ENCODE results near the gene PM20D1.
"Not testable (repeated sequence)": the region's sequence is repeated elsewhere in the genome, so short reads cannot be mapped to it uniquely, and the experiment has no call there.

DNA sequence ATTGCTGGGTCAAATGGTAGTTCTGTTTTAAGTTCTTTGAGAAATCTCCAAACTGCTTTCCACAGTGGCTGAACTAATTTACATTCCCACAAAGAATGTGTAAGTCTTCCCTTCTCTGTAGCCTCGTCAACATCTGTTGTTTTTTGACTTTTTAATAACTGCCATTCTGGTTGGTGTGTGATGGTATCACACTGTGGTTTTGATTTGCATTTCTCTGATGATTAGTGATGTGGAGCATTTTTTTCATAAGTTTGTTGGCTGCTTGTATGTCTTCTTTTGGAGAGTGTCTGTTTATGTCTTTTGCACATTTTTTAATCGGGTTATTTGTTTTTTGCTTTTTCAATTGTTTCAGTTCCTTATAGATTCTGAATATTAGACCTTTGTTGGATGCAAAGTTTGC lies 26.7 kb downstream of the PM20D1 start:
- TF ChIP-seq, protein P1, sequence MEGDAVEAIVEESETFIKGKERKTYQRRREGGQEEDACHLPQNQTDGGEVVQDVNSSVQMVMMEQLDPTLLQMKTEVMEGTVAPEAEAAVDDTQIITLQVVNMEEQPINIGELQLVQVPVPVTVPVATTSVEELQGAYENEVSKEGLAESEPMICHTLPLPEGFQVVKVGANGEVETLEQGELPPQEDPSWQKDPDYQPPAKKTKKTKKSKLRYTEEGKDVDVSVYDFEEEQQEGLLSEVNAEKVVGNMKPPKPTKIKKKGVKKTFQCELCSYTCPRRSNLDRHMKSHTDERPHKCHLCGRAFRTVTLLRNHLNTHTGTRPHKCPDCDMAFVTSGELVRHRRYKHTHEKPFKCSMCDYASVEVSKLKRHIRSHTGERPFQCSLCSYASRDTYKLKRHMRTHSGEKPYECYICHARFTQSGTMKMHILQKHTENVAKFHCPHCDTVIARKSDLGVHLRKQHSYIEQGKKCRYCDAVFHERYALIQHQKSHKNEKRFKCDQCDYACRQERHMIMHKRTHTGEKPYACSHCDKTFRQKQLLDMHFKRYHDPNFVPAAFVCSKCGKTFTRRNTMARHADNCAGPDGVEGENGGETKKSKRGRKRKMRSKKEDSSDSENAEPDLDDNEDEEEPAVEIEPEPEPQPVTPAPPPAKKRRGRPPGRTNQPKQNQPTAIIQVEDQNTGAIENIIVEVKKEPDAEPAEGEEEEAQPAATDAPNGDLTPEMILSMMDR (IDR thresholded peaks at IDR 0.05), result not testable (repeated sequence)
- TF ChIP-seq, protein P2, sequence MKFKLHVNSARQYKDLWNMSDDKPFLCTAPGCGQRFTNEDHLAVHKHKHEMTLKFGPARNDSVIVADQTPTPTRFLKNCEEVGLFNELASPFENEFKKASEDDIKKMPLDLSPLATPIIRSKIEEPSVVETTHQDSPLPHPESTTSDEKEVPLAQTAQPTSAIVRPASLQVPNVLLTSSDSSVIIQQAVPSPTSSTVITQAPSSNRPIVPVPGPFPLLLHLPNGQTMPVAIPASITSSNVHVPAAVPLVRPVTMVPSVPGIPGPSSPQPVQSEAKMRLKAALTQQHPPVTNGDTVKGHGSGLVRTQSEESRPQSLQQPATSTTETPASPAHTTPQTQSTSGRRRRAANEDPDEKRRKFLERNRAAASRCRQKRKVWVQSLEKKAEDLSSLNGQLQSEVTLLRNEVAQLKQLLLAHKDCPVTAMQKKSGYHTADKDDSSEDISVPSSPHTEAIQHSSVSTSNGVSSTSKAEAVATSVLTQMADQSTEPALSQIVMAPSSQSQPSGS (CRISPR knock-in tag; IDR thresholded peaks at IDR 0.05; ENCODE audit: borderline replicate concordance, low read depth), result not testable (repeated sequence)
- not testable (repeated sequence) for TF ChIP-seq CREB1 (CRISPR knock-in tag; IDR thresholded peaks at IDR 0.05); CBFB (CRISPR knock-in tag; IDR thresholded peaks at IDR 0.05; ENCODE audit: low read depth); ELF4 (CRISPR knock-in tag; IDR thresholded peaks at IDR 0.05; ENCODE audit: low read depth); NFATC4 (CRISPR knock-in tag; IDR thresholded peaks at IDR 0.05)
- TF ChIP-seq, protein P3, sequence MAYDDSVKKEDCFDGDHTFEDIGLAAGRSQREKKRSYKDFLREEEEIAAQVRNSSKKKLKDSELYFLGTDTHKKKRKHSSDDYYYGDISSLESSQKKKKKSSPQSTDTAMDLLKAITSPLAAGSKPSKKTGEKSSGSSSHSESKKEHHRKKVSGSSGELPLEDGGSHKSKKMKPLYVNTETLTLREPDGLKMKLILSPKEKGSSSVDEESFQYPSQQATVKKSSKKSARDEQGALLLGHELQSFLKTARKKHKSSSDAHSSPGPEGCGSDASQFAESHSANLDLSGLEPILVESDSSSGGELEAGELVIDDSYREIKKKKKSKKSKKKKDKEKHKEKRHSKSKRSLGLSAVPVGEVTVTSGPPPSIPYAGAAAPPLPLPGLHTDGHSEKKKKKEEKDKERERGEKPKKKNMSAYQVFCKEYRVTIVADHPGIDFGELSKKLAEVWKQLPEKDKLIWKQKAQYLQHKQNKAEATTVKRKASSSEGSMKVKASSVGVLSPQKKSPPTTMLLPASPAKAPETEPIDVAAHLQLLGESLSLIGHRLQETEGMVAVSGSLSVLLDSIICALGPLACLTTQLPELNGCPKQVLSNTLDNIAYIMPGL (CRISPR knock-in tag; IDR thresholded peaks at IDR 0.05), result not testable (repeated sequence)
- TF ChIP-seq, protein P4, sequence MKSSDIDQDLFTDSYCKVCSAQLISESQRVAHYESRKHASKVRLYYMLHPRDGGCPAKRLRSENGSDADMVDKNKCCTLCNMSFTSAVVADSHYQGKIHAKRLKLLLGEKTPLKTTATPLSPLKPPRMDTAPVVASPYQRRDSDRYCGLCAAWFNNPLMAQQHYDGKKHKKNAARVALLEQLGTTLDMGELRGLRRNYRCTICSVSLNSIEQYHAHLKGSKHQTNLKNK (CRISPR knock-in tag; IDR thresholded peaks at IDR 0.05), result not testable (repeated sequence)
- TF ChIP-seq, protein P5, sequence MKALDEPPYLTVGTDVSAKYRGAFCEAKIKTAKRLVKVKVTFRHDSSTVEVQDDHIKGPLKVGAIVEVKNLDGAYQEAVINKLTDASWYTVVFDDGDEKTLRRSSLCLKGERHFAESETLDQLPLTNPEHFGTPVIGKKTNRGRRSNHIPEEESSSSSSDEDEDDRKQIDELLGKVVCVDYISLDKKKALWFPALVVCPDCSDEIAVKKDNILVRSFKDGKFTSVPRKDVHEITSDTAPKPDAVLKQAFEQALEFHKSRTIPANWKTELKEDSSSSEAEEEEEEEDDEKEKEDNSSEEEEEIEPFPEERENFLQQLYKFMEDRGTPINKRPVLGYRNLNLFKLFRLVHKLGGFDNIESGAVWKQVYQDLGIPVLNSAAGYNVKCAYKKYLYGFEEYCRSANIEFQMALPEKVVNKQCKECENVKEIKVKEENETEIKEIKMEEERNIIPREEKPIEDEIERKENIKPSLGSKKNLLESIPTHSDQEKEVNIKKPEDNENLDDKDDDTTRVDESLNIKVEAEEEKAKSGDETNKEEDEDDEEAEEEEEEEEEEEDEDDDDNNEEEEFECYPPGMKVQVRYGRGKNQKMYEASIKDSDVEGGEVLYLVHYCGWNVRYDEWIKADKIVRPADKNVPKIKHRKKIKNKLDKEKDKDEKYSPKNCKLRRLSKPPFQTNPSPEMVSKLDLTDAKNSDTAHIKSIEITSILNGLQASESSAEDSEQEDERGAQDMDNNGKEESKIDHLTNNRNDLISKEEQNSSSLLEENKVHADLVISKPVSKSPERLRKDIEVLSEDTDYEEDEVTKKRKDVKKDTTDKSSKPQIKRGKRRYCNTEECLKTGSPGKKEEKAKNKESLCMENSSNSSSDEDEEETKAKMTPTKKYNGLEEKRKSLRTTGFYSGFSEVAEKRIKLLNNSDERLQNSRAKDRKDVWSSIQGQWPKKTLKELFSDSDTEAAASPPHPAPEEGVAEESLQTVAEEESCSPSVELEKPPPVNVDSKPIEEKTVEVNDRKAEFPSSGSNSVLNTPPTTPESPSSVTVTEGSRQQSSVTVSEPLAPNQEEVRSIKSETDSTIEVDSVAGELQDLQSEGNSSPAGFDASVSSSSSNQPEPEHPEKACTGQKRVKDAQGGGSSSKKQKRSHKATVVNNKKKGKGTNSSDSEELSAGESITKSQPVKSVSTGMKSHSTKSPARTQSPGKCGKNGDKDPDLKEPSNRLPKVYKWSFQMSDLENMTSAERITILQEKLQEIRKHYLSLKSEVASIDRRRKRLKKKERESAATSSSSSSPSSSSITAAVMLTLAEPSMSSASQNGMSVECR (CRISPR knock-in tag; IDR thresholded peaks at IDR 0.05; ENCODE audit: borderline replicate concordance), result not testable (repeated sequence)
- TF ChIP-seq, protein P6, sequence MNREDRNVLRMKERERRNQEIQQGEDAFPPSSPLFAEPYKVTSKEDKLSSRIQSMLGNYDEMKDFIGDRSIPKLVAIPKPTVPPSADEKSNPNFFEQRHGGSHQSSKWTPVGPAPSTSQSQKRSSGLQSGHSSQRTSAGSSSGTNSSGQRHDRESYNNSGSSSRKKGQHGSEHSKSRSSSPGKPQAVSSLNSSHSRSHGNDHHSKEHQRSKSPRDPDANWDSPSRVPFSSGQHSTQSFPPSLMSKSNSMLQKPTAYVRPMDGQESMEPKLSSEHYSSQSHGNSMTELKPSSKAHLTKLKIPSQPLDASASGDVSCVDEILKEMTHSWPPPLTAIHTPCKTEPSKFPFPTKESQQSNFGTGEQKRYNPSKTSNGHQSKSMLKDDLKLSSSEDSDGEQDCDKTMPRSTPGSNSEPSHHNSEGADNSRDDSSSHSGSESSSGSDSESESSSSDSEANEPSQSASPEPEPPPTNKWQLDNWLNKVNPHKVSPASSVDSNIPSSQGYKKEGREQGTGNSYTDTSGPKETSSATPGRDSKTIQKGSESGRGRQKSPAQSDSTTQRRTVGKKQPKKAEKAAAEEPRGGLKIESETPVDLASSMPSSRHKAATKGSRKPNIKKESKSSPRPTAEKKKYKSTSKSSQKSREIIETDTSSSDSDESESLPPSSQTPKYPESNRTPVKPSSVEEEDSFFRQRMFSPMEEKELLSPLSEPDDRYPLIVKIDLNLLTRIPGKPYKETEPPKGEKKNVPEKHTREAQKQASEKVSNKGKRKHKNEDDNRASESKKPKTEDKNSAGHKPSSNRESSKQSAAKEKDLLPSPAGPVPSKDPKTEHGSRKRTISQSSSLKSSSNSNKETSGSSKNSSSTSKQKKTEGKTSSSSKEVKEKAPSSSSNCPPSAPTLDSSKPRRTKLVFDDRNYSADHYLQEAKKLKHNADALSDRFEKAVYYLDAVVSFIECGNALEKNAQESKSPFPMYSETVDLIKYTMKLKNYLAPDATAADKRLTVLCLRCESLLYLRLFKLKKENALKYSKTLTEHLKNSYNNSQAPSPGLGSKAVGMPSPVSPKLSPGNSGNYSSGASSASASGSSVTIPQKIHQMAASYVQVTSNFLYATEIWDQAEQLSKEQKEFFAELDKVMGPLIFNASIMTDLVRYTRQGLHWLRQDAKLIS (CRISPR knock-in tag; IDR thresholded peaks at IDR 0.05; ENCODE audit: borderline replicate concordance), result not testable (repeated sequence)

All from WTC11 (cell line).